ENCODE data around the gene EVA1B. TPM values are rescaled to one million over a fixed set of nuclear protein-coding genes. Genes with fewer than 3 reads are reported as not detected.

Gene EVA1B
- total and polyA plus RNA-seq, 2 of the 13 experiments (the other 11 are each of a cell fraction or from before 2014, with no cell fraction given): 3.9 to 6.6 TPM

GRCh38 chr1:36286802-36287201 lies 36.6 kb downstream of the EVA1B start (continued):
- TF ChIP-seq SMAD1 (CRISPR knock-in tag; IDR thresholded peaks at IDR 0.05; ENCODE audit: borderline replicate concordance, low read depth): no peak
- TF ChIP-seq ZNF513 (CRISPR knock-in tag; conservative IDR thresholded peaks at IDR 0.05): no peak
- no peak for TF ChIP-seq ZNF142 (CRISPR knock-in tag; IDR thresholded peaks at IDR 0.05)
- no peak for TF ChIP-seq TIGD3 (CRISPR knock-in tag; IDR thresholded peaks at IDR 0.05; ENCODE audit: borderline replicate concordance)
- TF ChIP-seq ZNF777 (CRISPR knock-in tag; IDR thresholded peaks at IDR 0.05): no peak
- TF ChIP-seq ETV6 (CRISPR knock-in tag; conservative IDR thresholded peaks at IDR 0.05): no peak
- TF ChIP-seq SKIL (CRISPR knock-in tag; IDR thresholded peaks at IDR 0.05; ENCODE audit: borderline replicate concordance): no peak
- TF ChIP-seq ZNF33B (CRISPR knock-in tag; IDR thresholded peaks at IDR 0.05): no peak
- no peak for TF ChIP-seq ZNF768 (CRISPR knock-in tag; IDR thresholded peaks at IDR 0.05)
- TF ChIP-seq LRRFIP1 (CRISPR knock-in tag; conservative IDR thresholded peaks at IDR 0.05): no peak
- no peak for TF ChIP-seq ZNF34 (CRISPR knock-in tag; IDR thresholded peaks at IDR 0.05; ENCODE audit: borderline replicate concordance)
